ENCODE results near the gene CUL3. TPM values are rescaled to one million over a fixed set of nuclear protein-coding genes. Genes with fewer than 3 reads are reported as not detected.
A peak's percentile ranks its signal among the peaks of the same experiment; 100 is the strongest.
"Not testable (repeated sequence)": the region's sequence is repeated elsewhere in the genome, so short reads cannot be mapped to it uniquely, and the experiment has no call there.

Gene CUL3
- total RNA-seq, 2 donors from 2014 or later = 96.1 to 128 TPM

- no peak overlapping the region for H3K4me3 Mint-ChIP-seq
- H3K27ac Mint-ChIP-seq = no peak overlapping the region
- no peaks in the 10 kb centered on the region for H3K27me3 Mint-ChIP-seq
- H3K36me3 Mint-ChIP-seq (ENCODE audit: low read depth) = peaks cover 64% of the 10 kb centered on the region
- no peak for ATAC-seq (replicated peaks)
- H3K4me1 Mint-ChIP-seq = peaks cover 41% of the 10 kb centered on the region
- no peaks in the 10 kb centered on the region for H3K9me3 Mint-ChIP-seq
Measured at GRCh38 chr2:224543939-224544338, 41.2 kb downstream of the CUL3 start.

DNA sequence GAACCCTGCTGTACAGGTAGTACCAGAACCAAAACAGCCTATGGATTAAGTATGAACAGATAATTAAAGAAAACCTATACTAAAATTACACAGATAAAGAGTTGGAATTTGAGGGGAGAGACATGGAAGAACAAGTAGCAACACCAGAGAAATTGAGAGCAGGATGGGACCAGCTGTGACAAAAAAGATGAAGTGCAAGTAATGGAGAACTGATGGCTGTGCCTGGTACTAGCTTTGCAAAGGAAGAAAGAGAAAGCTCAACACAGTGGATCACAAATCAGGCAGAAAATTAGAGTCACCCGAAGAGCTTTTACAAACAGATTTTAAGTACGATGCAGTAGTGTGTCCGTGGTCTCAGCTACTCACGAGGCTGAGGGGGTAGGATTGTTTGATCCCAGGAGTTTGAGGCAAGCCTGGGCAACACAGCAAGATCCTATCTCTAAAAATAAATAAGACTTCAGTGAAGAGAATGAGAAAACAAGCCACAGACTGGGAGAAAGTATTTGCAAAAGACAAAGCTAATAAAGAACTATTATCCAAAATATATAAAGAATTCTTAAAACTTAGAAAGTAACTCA is 46.5 kb downstream of the CUL3 start:
- no peak overlapping the region for H3K4me3 Mint-ChIP-seq
- ATAC-seq (replicated peaks) = no peak
- H3K36me3 Mint-ChIP-seq (ENCODE audit: low read depth) = peaks cover 79% of the 10 kb centered on the region
- H3K9me3 Mint-ChIP-seq = no peaks in the 10 kb centered on the region
- H3K4me1 Mint-ChIP-seq = peaks cover 39% of the 10 kb centered on the region
- no peaks in the 10 kb centered on the region for H3K27me3 Mint-ChIP-seq
- H3K27ac Mint-ChIP-seq = no peak overlapping the region

DNA sequence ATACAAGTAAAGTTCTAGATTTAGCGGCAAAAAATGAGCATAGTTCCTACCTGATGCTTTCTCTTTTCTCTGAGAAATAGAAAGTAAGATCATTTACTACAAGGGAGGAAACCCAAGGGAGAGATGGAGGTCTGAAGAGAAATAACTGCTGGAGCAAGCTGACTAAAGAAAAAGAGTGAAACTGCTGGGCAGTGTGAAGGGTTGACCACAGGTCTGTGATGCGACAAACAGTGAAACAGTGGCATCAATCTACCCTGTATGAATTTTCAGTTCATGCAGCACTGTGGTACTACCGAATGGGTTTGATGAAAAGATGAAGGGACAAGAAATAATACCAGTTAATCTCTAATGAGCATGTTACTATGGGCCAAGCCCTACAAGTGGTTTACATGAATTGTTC is 52.2 kb downstream of the CUL3 start:
- H3K9me3 Mint-ChIP-seq = no peaks in the 10 kb centered on the region
- H3K4me3 Mint-ChIP-seq = peak overlapping the region; percentile 8
- ATAC-seq (replicated peaks) = peak; percentile 76
- peaks cover 41% of the 10 kb centered on the region for H3K4me1 Mint-ChIP-seq
- peak overlapping the region; percentile 57 for H3K27ac Mint-ChIP-seq
- H3K36me3 Mint-ChIP-seq (ENCODE audit: low read depth) = peaks cover 78% of the 10 kb centered on the region
- no peaks in the 10 kb centered on the region for H3K27me3 Mint-ChIP-seq

- Mint-ChIP-seq H3K4me1 (peaks cover 45% of the 10 kb centered on the region), H3K9me3 (no peaks in the 10 kb centered on the region), H3K36me3 (ENCODE audit: low read depth) (peaks cover 82% of the 10 kb centered on the region), H3K27me3 (no peaks in the 10 kb centered on the region), H3K27ac (peak overlapping the region; percentile 57), H3K4me3 (peak overlapping the region; percentile 8)
- no peak for ATAC-seq (replicated peaks)
Measured at GRCh38 chr2:224532441-224532840, 52.7 kb downstream of the CUL3 start.

DNA sequence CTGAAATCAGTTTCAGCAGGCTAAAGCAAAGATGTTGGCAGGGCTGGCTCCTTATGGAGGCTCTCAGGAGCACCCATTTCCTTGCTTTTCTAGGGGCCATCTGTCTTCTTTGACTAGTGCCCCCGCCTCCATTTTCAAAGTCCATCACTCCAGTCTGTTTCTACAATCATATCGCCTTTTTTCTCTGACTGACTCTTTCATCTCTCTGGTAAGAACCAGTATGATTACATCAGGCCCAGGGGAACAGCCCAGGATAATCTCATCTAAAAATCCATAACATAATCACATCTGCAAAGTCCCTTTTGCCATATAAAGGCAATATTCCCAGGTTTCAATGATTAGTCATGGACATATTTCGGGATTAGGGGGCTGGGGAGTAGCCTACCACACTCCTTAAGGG is 57.0 kb downstream of the CUL3 start:
- no peak for ATAC-seq (replicated peaks)
- no peaks in the 10 kb centered on the region for H3K27me3 Mint-ChIP-seq
- H3K4me3 Mint-ChIP-seq = no peak overlapping the region
- peaks cover 83% of the 10 kb centered on the region for H3K36me3 Mint-ChIP-seq (ENCODE audit: low read depth)
- peak overlapping the region; percentile 61 for H3K27ac Mint-ChIP-seq
- H3K9me3 Mint-ChIP-seq = no peaks in the 10 kb centered on the region
- H3K4me1 Mint-ChIP-seq = peaks cover 67% of the 10 kb centered on the region

DNA sequence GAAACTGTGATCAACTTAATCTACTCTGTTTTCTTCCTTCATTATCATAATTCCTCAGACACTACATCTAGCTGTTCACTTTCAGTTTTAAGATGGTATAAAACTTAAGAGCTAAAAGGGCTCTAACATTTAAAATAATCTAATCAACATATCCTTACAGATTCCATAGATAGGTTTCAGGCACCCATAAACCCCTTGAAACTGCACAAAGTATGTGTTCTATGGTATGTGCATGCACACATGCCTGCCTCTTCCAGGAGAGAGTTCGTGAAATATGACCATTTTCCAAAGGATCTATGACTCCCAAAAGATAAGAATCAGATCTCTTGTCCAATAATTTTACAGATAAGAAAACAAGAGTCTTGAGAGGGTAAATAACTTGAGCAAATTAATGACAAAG is 59.4 kb downstream of the CUL3 start:
- H3K9me3 Mint-ChIP-seq = no peaks in the 10 kb centered on the region
- H3K36me3 Mint-ChIP-seq (ENCODE audit: low read depth) = peaks cover 64% of the 10 kb centered on the region
- no peaks in the 10 kb centered on the region for H3K27me3 Mint-ChIP-seq
- no peak for ATAC-seq (replicated peaks)
- H3K4me1 Mint-ChIP-seq = peaks cover 53% of the 10 kb centered on the region
- peak overlapping the region; percentile 51 for H3K4me3 Mint-ChIP-seq
- peak overlapping the region; percentile 34 for H3K27ac Mint-ChIP-seq

DNA sequence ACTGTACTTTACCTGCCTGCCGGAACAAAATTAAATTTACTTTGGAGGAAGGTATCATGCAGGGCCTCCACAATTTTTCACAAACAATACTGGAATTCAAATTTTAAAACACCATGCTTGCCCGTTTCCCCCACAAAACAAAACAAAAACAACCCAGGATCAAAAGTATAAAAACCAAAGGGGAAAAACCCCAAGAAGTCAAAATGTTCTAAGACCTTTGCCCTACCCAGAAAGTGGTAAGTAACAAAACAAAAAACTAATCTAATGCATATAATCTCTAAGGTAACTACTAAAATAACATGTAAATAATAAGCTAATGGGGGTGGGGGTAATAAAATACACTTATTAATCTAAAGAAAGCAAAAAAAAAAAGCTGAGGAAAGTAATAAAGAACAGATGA is 60.5 kb downstream of the CUL3 start:
- Mint-ChIP-seq H3K9me3 (no peaks in the 10 kb centered on the region), H3K4me1 (peaks cover 60% of the 10 kb centered on the region), H3K27ac (peak overlapping the region; percentile 73), H3K36me3 (ENCODE audit: low read depth) (peaks cover 64% of the 10 kb centered on the region), H3K4me3 (peak overlapping the region; percentile 51), H3K27me3 (no peaks in the 10 kb centered on the region)
- ATAC-seq (replicated peaks) = no peak

DNA sequence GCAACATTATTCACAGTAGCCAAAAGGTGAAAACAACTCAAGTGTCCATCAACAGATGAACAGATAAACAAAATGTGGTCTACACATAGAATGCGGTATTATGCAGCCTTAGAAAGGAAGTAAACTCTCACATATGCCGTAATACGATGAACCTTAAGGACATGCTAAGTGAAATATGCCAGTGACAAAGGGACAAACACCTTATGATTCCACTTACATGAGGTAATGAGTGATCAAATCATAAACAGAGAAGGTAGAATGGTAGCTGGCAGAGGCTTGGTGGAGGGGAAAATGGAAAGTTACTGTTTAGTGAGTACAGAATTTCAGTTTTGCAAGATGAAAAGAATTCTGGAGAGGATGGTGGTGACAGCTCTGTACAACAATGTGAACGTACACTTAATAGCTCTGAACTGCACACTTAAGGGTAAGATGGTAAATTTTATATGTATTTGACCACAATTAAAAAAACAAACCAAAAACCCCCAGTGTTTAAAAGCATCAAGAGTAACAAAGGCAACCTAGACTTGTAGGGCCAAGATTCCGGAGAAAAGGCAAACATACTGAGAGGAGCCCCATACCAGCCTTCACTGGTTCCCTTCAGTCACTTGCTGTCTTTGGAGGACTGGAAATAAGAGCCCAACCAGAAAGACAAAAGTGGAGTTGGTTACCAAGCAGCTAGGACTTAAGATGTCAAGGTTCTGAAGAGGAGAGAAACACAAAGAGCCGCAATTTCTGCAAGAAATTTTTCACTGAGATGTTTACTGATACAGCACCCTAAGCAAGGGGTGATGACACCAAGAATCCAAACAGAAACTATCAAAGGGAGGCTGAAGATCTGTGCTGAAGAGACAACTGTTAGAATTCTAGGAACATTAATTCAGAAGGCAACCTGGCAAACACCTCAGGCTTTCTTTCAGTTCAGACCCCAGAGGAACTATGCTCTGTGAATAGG is 61.3 kb downstream of the CUL3 start:
- peak; percentile 72 for ATAC-seq (replicated peaks)
- Mint-ChIP-seq H3K36me3 (ENCODE audit: low read depth) (peaks cover 60% of the 10 kb centered on the region), H3K27me3 (no peaks in the 10 kb centered on the region), H3K9me3 (no peaks in the 10 kb centered on the region), H3K27ac (peak overlapping the region; percentile 73), H3K4me1 (peaks cover 61% of the 10 kb centered on the region), H3K4me3 (peak overlapping the region; percentile 51)

GRCh38 chr2:224522483-224522882 is 62.7 kb downstream of the CUL3 start:
- H3K27me3 Mint-ChIP-seq; H3K9me3 Mint-ChIP-seq; H3K4me3 Mint-ChIP-seq; ATAC-seq (replicated peaks); H3K27ac Mint-ChIP-seq: not testable (repeated sequence)
- Mint-ChIP-seq H3K4me1 (peaks cover 53% of the 10 kb centered on the region), H3K36me3 (ENCODE audit: low read depth) (peaks cover 46% of the 10 kb centered on the region)

- Mint-ChIP-seq H3K4me1 (peaks cover 41% of the 10 kb centered on the region), H3K4me3 (peak overlapping the region; percentile 45), H3K9me3 (no peaks in the 10 kb centered on the region), H3K27ac (peak overlapping the region; percentile 83), H3K27me3 (no peaks in the 10 kb centered on the region), H3K36me3 (ENCODE audit: low read depth) (peaks cover 36% of the 10 kb centered on the region)
- peak; percentile 86 for ATAC-seq (replicated peaks)
Measured at GRCh38 chr2:224520064-224520463, 65.1 kb downstream of the CUL3 start.

DNA sequence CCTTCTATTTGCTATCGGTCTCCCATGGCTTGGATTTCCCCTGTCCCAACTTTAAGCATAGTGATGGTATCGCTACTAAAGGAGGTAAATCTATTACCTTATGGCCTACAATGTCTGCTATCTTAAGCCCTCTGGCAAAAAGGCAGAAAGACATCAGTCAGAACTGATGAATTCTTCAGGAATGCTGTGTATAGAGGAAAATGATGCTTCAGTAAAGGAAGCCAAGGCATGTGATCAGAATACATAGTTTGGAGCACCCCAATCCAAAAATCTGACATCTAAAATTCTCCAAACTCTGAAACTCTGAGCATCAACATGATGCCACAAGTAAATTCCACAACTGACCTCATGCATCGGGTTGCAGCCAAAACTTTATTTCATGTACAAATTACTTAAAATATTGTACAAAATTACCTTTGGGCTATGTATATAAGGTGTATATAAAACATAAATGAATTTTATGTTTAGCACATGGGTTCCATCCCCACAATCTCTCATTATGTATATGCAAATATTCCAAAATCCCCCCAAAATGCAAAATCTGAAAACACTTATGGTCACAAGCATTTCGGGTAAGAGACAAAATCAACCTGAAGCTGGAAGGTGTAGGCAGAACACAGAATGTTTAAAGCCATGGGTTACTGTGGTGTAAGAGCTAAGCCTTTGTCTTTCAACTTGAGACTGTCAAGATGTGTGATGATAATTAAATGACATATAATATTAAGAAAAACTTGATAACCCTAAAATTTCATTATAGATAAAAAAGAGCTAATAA is 66.2 kb downstream of the CUL3 start:
- no peak overlapping the region for H3K27ac Mint-ChIP-seq
- H3K4me3 Mint-ChIP-seq = no peak overlapping the region
- H3K27me3 Mint-ChIP-seq = no peaks in the 10 kb centered on the region
- H3K4me1 Mint-ChIP-seq = peaks cover 30% of the 10 kb centered on the region
- H3K36me3 Mint-ChIP-seq (ENCODE audit: low read depth) = peaks cover 35% of the 10 kb centered on the region
- no peak for ATAC-seq (replicated peaks)
- H3K9me3 Mint-ChIP-seq = no peaks in the 10 kb centered on the region

DNA sequence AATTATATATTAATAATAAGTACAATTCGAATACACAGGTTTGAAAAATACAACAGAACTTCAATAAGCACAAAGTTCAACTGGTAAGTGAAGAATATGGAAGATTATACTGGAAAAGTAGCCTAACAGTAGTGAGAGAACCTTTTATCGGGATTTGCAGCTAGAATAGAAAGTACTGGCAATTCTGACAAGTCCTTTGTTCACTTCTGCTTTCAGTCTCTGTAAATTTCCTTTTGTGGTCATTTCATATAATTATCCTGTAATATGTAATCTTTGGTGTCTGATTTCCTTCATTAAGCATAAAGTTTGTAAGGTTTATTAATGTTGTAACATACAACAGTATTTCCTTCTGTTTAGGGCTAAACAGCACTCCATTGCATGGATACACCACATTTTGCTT is 67.2 kb downstream of the CUL3 start:
- Mint-ChIP-seq H3K9me3 (no peaks in the 10 kb centered on the region), H3K27ac (no peak overlapping the region), H3K27me3 (no peaks in the 10 kb centered on the region), H3K4me3 (no peak overlapping the region), H3K4me1 (peaks cover 21% of the 10 kb centered on the region), H3K36me3 (ENCODE audit: low read depth) (peaks cover 42% of the 10 kb centered on the region)
- no peak for ATAC-seq (replicated peaks)

DNA sequence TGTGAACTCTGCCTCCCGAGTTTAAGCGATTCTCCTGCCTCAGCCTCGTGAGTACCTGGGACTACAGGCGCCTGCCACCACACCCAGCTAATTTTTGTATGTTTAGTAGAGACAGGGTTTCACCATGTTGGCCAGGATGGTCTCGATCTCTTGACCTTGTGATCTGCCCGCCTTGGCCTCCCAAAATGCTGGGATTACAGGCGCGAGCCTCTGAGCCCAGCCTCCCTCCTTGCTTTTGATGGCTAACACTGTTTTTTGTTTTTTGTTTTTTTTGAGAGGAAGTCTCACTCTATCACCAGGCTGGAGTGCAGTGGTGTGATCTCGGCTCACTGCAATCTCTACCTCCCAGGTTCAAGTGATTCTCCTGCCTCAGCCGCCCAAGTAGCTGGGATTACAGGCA is 68.8 kb downstream of the CUL3 start:
- H3K4me1 Mint-ChIP-seq = peaks cover 20% of the 10 kb centered on the region
- H3K36me3 Mint-ChIP-seq (ENCODE audit: low read depth) = peaks cover 57% of the 10 kb centered on the region
- H3K9me3 Mint-ChIP-seq; ATAC-seq (replicated peaks); H3K4me3 Mint-ChIP-seq; H3K27me3 Mint-ChIP-seq: not testable (repeated sequence)
- H3K27ac Mint-ChIP-seq = peak overlapping the region; percentile 45

DNA sequence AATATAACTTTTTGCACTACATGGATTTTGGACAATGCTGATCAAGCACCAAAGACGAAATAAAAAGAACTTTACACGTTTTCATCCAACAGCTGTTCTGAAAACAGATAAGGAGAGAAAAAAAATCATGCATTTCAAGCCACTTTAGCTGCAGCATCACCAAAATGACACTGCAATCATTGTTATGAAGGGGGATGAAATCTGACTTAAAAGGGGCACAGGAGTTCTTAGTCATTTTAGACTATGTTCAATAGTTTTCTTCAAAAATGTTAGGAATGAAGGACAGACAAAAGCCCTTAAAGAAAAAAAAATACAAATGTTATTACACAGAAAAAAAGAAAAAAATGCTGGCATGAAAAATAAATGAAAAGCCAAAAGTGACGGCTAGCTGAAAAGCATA is 71.2 kb downstream of the CUL3 start:
- H3K4me1 Mint-ChIP-seq = peaks cover 20% of the 10 kb centered on the region
- H3K4me3 Mint-ChIP-seq = no peak overlapping the region
- peaks cover 70% of the 10 kb centered on the region for H3K36me3 Mint-ChIP-seq (ENCODE audit: low read depth)
- no peak overlapping the region for H3K27ac Mint-ChIP-seq
- H3K9me3 Mint-ChIP-seq = no peaks in the 10 kb centered on the region
- ATAC-seq (replicated peaks) = no peak
- H3K27me3 Mint-ChIP-seq = no peaks in the 10 kb centered on the region
